A673 (cell line): ENCODE measurements around the gene RFXAP.

ENCODE experiments used
- CTCF ChIP-seq: fragments of 300-800, 200-600 bp; sonication (generic); conservative IDR thresholded peaks from 2 replicates; pipeline ENCODE4 v1.5.1; 2017; ENCODE audit warnings: low read depth, mild to moderate bottlenecking, antibody characterized with exemption, low read length, moderate library complexity, mixed read lengths
- EZH2 ChIP-seq: fragments of 200-600 bp; sonication (generic); IDR thresholded peaks from 2 replicates; pipeline ENCODE4 v1.6.1; 2017; ENCODE audit warnings: borderline replicate concordance, low read depth, mild to moderate bottlenecking, mixed read lengths, antibody characterized with exemption, low read length; ENCODE audit not compliant: poor library complexity, severe bottlenecking

GRCh38 chr13:36862002-36862685 is 43.1 kb downstream of the RFXAP start:
- TF ChIP-seq CTCF (no peak), EZH2 (no peak)
